SK-N-MC (cell line): ENCODE data around the gene BTRC.

Experiments
- EZH2 ChIP-seq: fragments of 200-600 bp; sonication (generic); IDR thresholded peaks from one replicate; pipeline ENCODE4 v1.6.1; 2017; ENCODE audit warnings: antibody characterized with exemption
- POLR2AphosphoS5 ChIP-seq: IDR thresholded peaks from 2 replicates; pipeline ENCODE4 v1.6.1; 2012; ENCODE audit warnings: mild to moderate bottlenecking, low read depth, low read length, borderline replicate concordance

DNA sequence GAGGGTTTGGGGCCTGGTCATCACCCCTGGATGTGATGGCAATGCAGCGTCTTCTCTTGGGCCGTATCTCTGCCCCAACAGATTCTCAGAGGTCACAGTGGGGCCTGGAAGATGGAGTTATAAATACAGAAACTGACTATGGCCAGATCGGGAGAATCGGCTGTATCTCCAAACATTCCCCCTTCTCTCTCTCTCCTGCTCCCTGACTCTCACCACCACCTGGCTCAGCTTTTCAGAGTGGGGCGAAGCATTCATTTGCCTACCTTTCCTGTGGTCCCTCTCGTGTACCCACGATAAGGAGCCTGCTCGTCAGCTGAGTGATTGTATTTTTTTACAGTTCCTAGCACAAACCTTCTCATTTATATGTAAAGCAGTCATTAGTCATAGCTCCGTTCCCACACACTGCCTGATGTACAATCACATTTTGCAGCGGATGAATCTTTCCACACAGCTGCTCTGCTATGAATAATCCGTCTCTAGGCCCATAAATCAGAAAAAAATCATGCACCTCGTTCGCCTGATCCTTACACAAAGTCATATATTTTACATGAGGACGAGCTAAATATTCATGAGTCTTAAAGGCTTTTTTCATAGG, 23.2 kb upstream of the BTRC start:
- no peak for TF ChIP-seq EZH2
- no peak for TF ChIP-seq POLR2AphosphoS5
